DND-41 (cell line): ENCODE data around the gene CIZ1.

ENCODE experiments used
- CTCF ChIP-seq: IDR thresholded peaks from 2 replicates; pipeline ENCODE4 v1.5.1; 2012; ENCODE audit warnings: borderline replicate concordance, low read length, moderate library complexity, mild to moderate bottlenecking; ENCODE audit not compliant: poor library complexity, severe bottlenecking; ENCODE audit errors: extremely low read depth
- EZH2 ChIP-seq: IDR thresholded peaks from 3 replicates; pipeline ENCODE4 v1.6.1; 2012; ENCODE audit warnings: borderline replicate concordance, low read depth, mild to moderate bottlenecking, moderate library complexity, low read length, inconsistent platforms; ENCODE audit not compliant: severe bottlenecking

GRCh38 chr9:128145536-128145935 lies 45.8 kb downstream of the CIZ1 start:
- no peak for TF ChIP-seq CTCF
- no peak for TF ChIP-seq EZH2
